Left lung (tissue), 10 donors: ENCODE data around the gene OAT. TPM values are rescaled to one million over a fixed set of nuclear protein-coding genes. Genes with fewer than 3 reads are reported as not detected.
A peak's percentile ranks its signal among the peaks of the same experiment; 100 is the strongest.

ENCODE experiments used
- ATAC-seq: fragments of 200-7000 bp; cut with Tn5 transposase; one replicate; pipeline ENCODE4 v1.9.1; 2020; ENCODE audit warnings: moderate library complexity
- DNase-seq, 4 donors: peaks; one replicate each; pipeline ENCODE4 v3.0.0-alpha.2; 2013 to 2020
- H3K27ac ChIP-seq, 2 donors: fragments of 200-600 bp; sonication (generic) in 1 of 2; one replicate each; pipeline versions ENCODE4 v1.5.0 to v1.8.0; 2020 to 2021
- H3K27me3 ChIP-seq, 2 donors: fragments of 200-600 bp; sonication (generic) in 1 of 2; one replicate each; pipeline versions ENCODE4 v1.5.0 to v1.8.0; 2020 to 2021
- H3K36me3 ChIP-seq, 2 donors: fragments of 200-600 bp; sonication (generic) in 1 of 2; one replicate each; pipeline versions ENCODE4 v1.5.0 to v1.8.0; 2020 to 2021
- H3K4me1 ChIP-seq, 2 donors: fragments of 200-600 bp; one replicate each; pipeline ENCODE4 v1.8.0; 2021
- H3K4me3 ChIP-seq, 2 donors: fragments of 200-600 bp; sonication (generic) in 1 of 2; one replicate each; pipeline versions ENCODE4 v1.5.0 to v1.8.0; 2020 to 2021; ENCODE audit warnings: mild to moderate bottlenecking in 1 of 2
- H3K9me3 ChIP-seq, 2 donors: fragments of 200-600 bp; sonication (generic) in 1 of 2; one replicate each; pipeline versions ENCODE4 v1.5.0 to v1.8.0; 2020 to 2021
- intact Hi-C, 2 donors: fragments of 100-400 bp; cut with DNase I; formaldehyde crosslinking; loops; one replicate each; pipeline versions ENCODE4 v1.11.2 to v1.14.2; 2022
- polyA plus RNA-seq, 6 donors: library from polyadenylated mRNA; unstranded; fragments of 120-200 nt; gene quantifications; one replicate each; pipeline ENCODE4 v1.2.1, GENCODE V29; 2013; ENCODE audit not compliant: insufficient read length in 6 of 6
- total RNA-seq, 2 donors: library from RNA; stranded (reverse); fragmentation: NEBNext Ultra II Directional; extraction: Animal tissue kit (Norgen Biotek cat#: 25700); gene quantifications; one replicate each; pipeline ENCODE4 v1.2.1, GENCODE V29; 2021
- TF ChIP-seq, protein P1 (sequence below), 2 donors: fragments of 200-600 bp; sonication (generic) in 1 of 2; IDR thresholded peaks; one replicate each; pipeline versions ENCODE4 v1.5.0 to v1.8.0; 2021; ENCODE audit warnings: antibody characterized with exemption in 2 of 2
- donor health status: DM: no; HTN: yes; CAD: no.
- donor health status: DM: no; HTN: no; CAD: no.

OAT gene
- total and polyA plus RNA-seq, 8 donors, result 64.0 to 91.1 (median 84.9) TPM

- Histone ChIP-seq H3K4me1 (peaks cover 0 to 10% of the 10 kb centered on the region in 2 donors), H3K27me3 (peaks cover 48 to 78% of the 10 kb centered on the region in 2 donors), H3K4me3 (no peak overlapping the region), H3K36me3 (no peaks in the 10 kb centered on the region), H3K27ac (no peak overlapping the region), H3K9me3 (no peaks in the 10 kb centered on the region)
- TF ChIP-seq, protein P1, sequence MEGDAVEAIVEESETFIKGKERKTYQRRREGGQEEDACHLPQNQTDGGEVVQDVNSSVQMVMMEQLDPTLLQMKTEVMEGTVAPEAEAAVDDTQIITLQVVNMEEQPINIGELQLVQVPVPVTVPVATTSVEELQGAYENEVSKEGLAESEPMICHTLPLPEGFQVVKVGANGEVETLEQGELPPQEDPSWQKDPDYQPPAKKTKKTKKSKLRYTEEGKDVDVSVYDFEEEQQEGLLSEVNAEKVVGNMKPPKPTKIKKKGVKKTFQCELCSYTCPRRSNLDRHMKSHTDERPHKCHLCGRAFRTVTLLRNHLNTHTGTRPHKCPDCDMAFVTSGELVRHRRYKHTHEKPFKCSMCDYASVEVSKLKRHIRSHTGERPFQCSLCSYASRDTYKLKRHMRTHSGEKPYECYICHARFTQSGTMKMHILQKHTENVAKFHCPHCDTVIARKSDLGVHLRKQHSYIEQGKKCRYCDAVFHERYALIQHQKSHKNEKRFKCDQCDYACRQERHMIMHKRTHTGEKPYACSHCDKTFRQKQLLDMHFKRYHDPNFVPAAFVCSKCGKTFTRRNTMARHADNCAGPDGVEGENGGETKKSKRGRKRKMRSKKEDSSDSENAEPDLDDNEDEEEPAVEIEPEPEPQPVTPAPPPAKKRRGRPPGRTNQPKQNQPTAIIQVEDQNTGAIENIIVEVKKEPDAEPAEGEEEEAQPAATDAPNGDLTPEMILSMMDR (IDR thresholded peaks at IDR 0.05), result no peak
- DNase-seq, result no peak
- intact Hi-C loops, result no loop called here
- ATAC-seq, result no peak
These were observed 35.4 kb upstream of the OAT start for GRCh38 chr10:124453960-124454610.

DNA sequence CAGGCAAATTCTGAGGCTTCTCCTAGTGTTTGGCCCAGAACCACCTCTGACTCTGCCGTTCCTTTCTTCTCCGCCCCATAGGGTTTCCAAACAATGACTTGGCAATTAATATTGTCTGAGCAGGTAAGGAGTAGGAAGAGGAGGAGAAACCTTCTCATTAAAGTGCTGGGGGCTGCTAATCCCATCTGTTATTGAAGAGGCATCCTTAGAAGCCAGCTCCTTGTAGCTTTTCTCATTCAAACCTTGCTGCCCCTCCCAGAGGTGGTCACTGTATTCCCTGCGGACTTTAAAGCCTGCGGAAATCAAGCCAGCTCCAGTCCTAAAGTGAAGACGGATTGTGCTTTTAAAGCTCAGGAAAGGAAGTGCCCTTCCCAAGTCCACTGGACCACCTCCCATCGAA, 32.6 kb upstream of the OAT start:
- intact Hi-C loops, result no loop called here
- TF ChIP-seq, protein P1 (IDR thresholded peaks at IDR 0.05), result no peak
- Histone ChIP-seq H3K4me3 (no peak overlapping the region), H3K4me1 (peaks cover 0 to 29% of the 10 kb centered on the region in 2 donors), H3K27me3 (peaks cover 77 to 100% of the 10 kb centered on the region in 2 donors), H3K9me3 (no peaks in the 10 kb centered on the region), H3K27ac (no peak overlapping the region), H3K36me3 (no peaks in the 10 kb centered on the region)
- DNase-seq (no peak), ATAC-seq (no peak)

GRCh38 chr10:124450783-124451057, 32.0 kb upstream of the OAT start:
- Histone ChIP-seq H3K36me3 (no peaks in the 10 kb centered on the region), H3K9me3 (no peaks in the 10 kb centered on the region), H3K4me1 (peaks cover 0 to 29% of the 10 kb centered on the region in 2 donors), H3K27ac (no peak overlapping the region), H3K4me3 (no peak overlapping the region), H3K27me3 (peaks cover 82 to 100% of the 10 kb centered on the region in 2 donors)
- TF ChIP-seq, protein P1 (IDR thresholded peaks at IDR 0.05), result no peak
- DNase-seq (no peak), ATAC-seq (no peak)
- intact Hi-C loops, result no loop called here

- no peak for ATAC-seq
- H3K4me1 ChIP-seq, result peaks cover 0 to 29% of the 10 kb centered on the region in 2 donors
- H3K27me3 ChIP-seq, result peaks cover 84 to 100% of the 10 kb centered on the region in 2 donors
- no peak within 1 kb of the TSS for H3K4me3 ChIP-seq
- H3K27ac ChIP-seq, result no peak within 1 kb of the TSS
- H3K9me3 ChIP-seq, result no peaks in the 10 kb centered on the region
- intact Hi-C loops, result no loop called here
- TF ChIP-seq, protein P1 (IDR thresholded peaks at IDR 0.05), result no peak
- H3K36me3 ChIP-seq, result no peaks in the 10 kb centered on the region
- DNase-seq, result peak in 1 of 4 donors; percentile 23
These were observed 31.5 kb upstream of the OAT start, which contains the start of gene NKX1-2 for GRCh38 chr10:124450012-124450782. TSS of gene NKX1-2 (minus strand) at chr10:124450035. CDS start at chr10:124449943, 92 bp downstream.
